ENCODE data around the gene LIPM. TPM values are rescaled to one million over a fixed set of nuclear protein-coding genes. Genes with fewer than 3 reads are reported as not detected.

LIPM gene
- total RNA-seq, 1 donor from 2014 or later, result not detected

- TF ChIP-seq CTCF (IDR thresholded peaks at IDR 0.05; ENCODE audit: borderline replicate concordance), result no peak
- DNase-seq, result no peak
- no peak overlapping the region for H3K4me3 ChIP-seq
- peaks cover 3% of the 10 kb centered on the region for H3K9me3 ChIP-seq (replicated peaks)
- H3K4me1 ChIP-seq, result no peaks in the 10 kb centered on the region
- intact Hi-C loops (cut with micrococcal nuclease), result no loop called here
- H3K36me3 ChIP-seq, result no peaks in the 10 kb centered on the region
- H3K27me3 ChIP-seq (ENCODE audit: low read depth), result peaks cover 8% of the 10 kb centered on the region
- H3K27ac ChIP-seq (replicated peaks), result no peak overlapping the region
Measured at GRCh38 chr10:88866454-88866853, 63.9 kb downstream of the LIPM start.

- DNase-seq, result no peak
- Histone ChIP-seq H3K4me1 (peaks cover 6% of the 10 kb centered on the region), H3K36me3 (no peaks in the 10 kb centered on the region), H3K27ac (replicated peaks) (no peak overlapping the region), H3K9me3 (replicated peaks) (peaks cover 3% of the 10 kb centered on the region), H3K4me3 (no peak overlapping the region), H3K27me3 (ENCODE audit: low read depth) (peaks cover 5% of the 10 kb centered on the region)
- TF ChIP-seq CTCF (IDR thresholded peaks at IDR 0.05; ENCODE audit: borderline replicate concordance), result no peak
- intact Hi-C loops (cut with micrococcal nuclease), result no loop called here
Measured at GRCh38 chr10:88870089-88870488, 67.6 kb downstream of the LIPM start.

Other genes starting within 250 kb of the LIPM start
- 14.3 TPM for gene RNLS, start 219.4 kb upstream of the LIPM start, total RNA-seq
- gene LIPJ, start 216.0 kb upstream of the LIPM start, total RNA-seq, result not detected
- gene LIPF, start 138.3 kb upstream of the LIPM start, total RNA-seq, result not detected
- not detected for gene LIPK, start 96.5 kb upstream of the LIPM start, total RNA-seq
- not detected for gene LIPN, start 42.7 kb upstream of the LIPM start, total RNA-seq
- gene ANKRD22, start 49.1 kb downstream of the LIPM start, total RNA-seq, result not detected
- gene STAMBPL1, start 77.5 kb downstream of the LIPM start, total RNA-seq, result 2.5 TPM
- 89.4 TPM for gene ACTA2, start 150.0 kb downstream of the LIPM start, total RNA-seq
- gene FAS, start 188.1 kb downstream of the LIPM start, total RNA-seq, result 3.7 TPM